Measurements from ENCODE around the gene TIAM1.

TIAM1 gene

GRCh38 chr21:31162079-31162699, 181.9 kb downstream of the TIAM1 start:
- Histone ChIP-seq H3K9ac (ENCODE audit: low read length) (no peak overlapping the region), H3K79me2 (ENCODE audit: insufficient read depth, low read length) (no peaks in the 10 kb centered on the region), H3K9me2 (replicated peaks; ENCODE audit: insufficient read depth, low read length) (no peaks in the 10 kb centered on the region), H3K4me2 (ENCODE audit: low read depth, low read length, poor library complexity, severe bottlenecking) (no peak overlapping the region), H4K20me1 (ENCODE audit: low read depth, low read length) (no peaks in the 10 kb centered on the region), H3K9me3 (ENCODE audit: insufficient read depth, low read length) (no peaks in the 10 kb centered on the region), H2AFZ (ENCODE audit: low read depth, low read length, severe bottlenecking) (no peak overlapping the region), H3F3A (ENCODE audit: insufficient read depth) (no peaks in the 10 kb centered on the region), H3K27me3 (ENCODE audit: low read length) (no peaks in the 10 kb centered on the region), H3K36me3 (ENCODE audit: low read length) (0 out of 2 replicates have a peak, but pooled peaks cover 4% of the 10 kb centered on the region), H3K4me3 (ENCODE audit: insufficient read depth, low read length, poor library complexity, severe bottlenecking) (no peak overlapping the region), H3K27ac (ENCODE audit: low read depth, low read length) (no peak overlapping the region)
- TF ChIP-seq CTCF (IDR thresholded peaks at IDR 0.05; ENCODE audit: insufficient read depth, low read length, poor library complexity, severe bottlenecking) (no peak), EZH2phosphoT487 (conservative IDR thresholded peaks at IDR 0.05; ENCODE audit: low read length) (no peak)

GRCh38 chr21:31161157-31161556, 182.9 kb downstream of the TIAM1 start:
- Histone ChIP-seq H3F3A (ENCODE audit: insufficient read depth) (no peaks in the 10 kb centered on the region), H3K9me2 (replicated peaks; ENCODE audit: insufficient read depth, low read length) (no peaks in the 10 kb centered on the region), H3K4me3 (ENCODE audit: insufficient read depth, low read length, poor library complexity, severe bottlenecking) (no peak overlapping the region), H3K79me2 (ENCODE audit: insufficient read depth, low read length) (no peaks in the 10 kb centered on the region), H3K9ac (ENCODE audit: low read length) (no peak overlapping the region), H3K4me2 (ENCODE audit: low read depth, low read length, poor library complexity, severe bottlenecking) (no peak overlapping the region), H3K9me3 (ENCODE audit: insufficient read depth, low read length) (no peaks in the 10 kb centered on the region), H3K27me3 (ENCODE audit: low read length) (no peaks in the 10 kb centered on the region), H3K27ac (ENCODE audit: low read depth, low read length) (no peak overlapping the region), H3K36me3 (ENCODE audit: low read length) (0 out of 2 replicates have a peak, but pooled peaks cover 4% of the 10 kb centered on the region), H2AFZ (ENCODE audit: low read depth, low read length, severe bottlenecking) (no peak overlapping the region), H4K20me1 (ENCODE audit: low read depth, low read length) (no peaks in the 10 kb centered on the region)
- no peak for TF ChIP-seq CTCF (IDR thresholded peaks at IDR 0.05; ENCODE audit: insufficient read depth, low read length, poor library complexity, severe bottlenecking)

- H3K9ac ChIP-seq (ENCODE audit: low read length) = no peak overlapping the region
- H3F3A ChIP-seq (ENCODE audit: insufficient read depth) = no peaks in the 10 kb centered on the region
- H3K79me2 ChIP-seq (ENCODE audit: insufficient read depth, low read length) = no peaks in the 10 kb centered on the region
- no peaks in the 10 kb centered on the region for H3K9me2 ChIP-seq (replicated peaks; ENCODE audit: insufficient read depth, low read length)
- no peak overlapping the region for H3K4me2 ChIP-seq (ENCODE audit: low read depth, low read length, poor library complexity, severe bottlenecking)
- H3K27ac ChIP-seq (ENCODE audit: low read depth, low read length) = no peak overlapping the region
- TF ChIP-seq CTCF (IDR thresholded peaks at IDR 0.05; ENCODE audit: insufficient read depth, low read length, poor library complexity, severe bottlenecking) (no peak), EZH2phosphoT487 (conservative IDR thresholded peaks at IDR 0.05; ENCODE audit: low read length) (no peak)
- H2AFZ ChIP-seq (ENCODE audit: low read depth, low read length, severe bottlenecking) = no peak overlapping the region
- H3K36me3 ChIP-seq (ENCODE audit: low read length) = 0 out of 2 replicates have a peak, but pooled peaks cover 4% of the 10 kb centered on the region
- no peaks in the 10 kb centered on the region for H3K27me3 ChIP-seq (ENCODE audit: low read length)
- no peaks in the 10 kb centered on the region for H3K9me3 ChIP-seq (ENCODE audit: insufficient read depth, low read length)
- H3K4me3 ChIP-seq (ENCODE audit: insufficient read depth, low read length, poor library complexity, severe bottlenecking) = no peak overlapping the region
- H4K20me1 ChIP-seq (ENCODE audit: low read depth, low read length) = no peaks in the 10 kb centered on the region
These were observed 184.3 kb downstream of the TIAM1 start for GRCh38 chr21:31159808-31160207.

Data from SU-DHL-6 (cell line).